HEK293 (cell line): Measurements from ENCODE around the gene DDX27.

Source experiments
- BCL6B ChIP-seq: fragments of 450-650 bp; formaldehyde crosslinking; IDR thresholded peaks from 2 replicates; pipeline ENCODE4 v1.5.1; 2017; ENCODE audit warnings: missing biosample characterization, missing genetic modification characterization
- CTCF ChIP-seq: fragments of 450-650 bp; formaldehyde crosslinking; IDR thresholded peaks from 2 replicates; pipeline ENCODE4 v1.5.1; 2016; ENCODE audit warnings: missing biosample characterization, missing genetic modification characterization
- HOXA7 ChIP-seq: sonication (generic); formaldehyde crosslinking; IDR thresholded peaks from 2 replicates; pipeline ENCODE4 v1.8.1; 2022; ENCODE audit warnings: missing genetic modification reagents, borderline replicate concordance
- TSHZ1 ChIP-seq: fragments of 450-650 bp; formaldehyde crosslinking; IDR thresholded peaks from 2 replicates; pipeline ENCODE4 v1.5.1; 2016; ENCODE audit warnings: missing biosample characterization, missing genetic modification characterization, borderline replicate concordance
- YY1 ChIP-seq: fragments of 450-650 bp; formaldehyde crosslinking; IDR thresholded peaks from 2 replicates; pipeline ENCODE4 v1.5.1; 2018; ENCODE audit warnings: missing biosample characterization, missing genetic modification characterization
- ZBTB8A ChIP-seq: fragments of 450-650 bp; formaldehyde crosslinking; IDR thresholded peaks from 2 replicates; pipeline ENCODE4 v1.5.1; 2016; ENCODE audit warnings: missing biosample characterization, missing genetic modification characterization
- ZNF133 ChIP-seq: fragments of 450-650 bp; formaldehyde crosslinking; IDR thresholded peaks from 2 replicates; pipeline ENCODE4 v1.5.1; 2016; ENCODE audit warnings: missing biosample characterization, missing genetic modification characterization
- ZNF146 ChIP-seq: fragments of 450-650 bp; formaldehyde crosslinking; IDR thresholded peaks from 2 replicates; pipeline ENCODE4 v1.5.1; 2016; ENCODE audit warnings: missing biosample characterization, missing genetic modification characterization
- ZNF416 ChIP-seq: fragments of 450-650 bp; formaldehyde crosslinking; IDR thresholded peaks from 2 replicates; pipeline ENCODE4 v1.5.1; 2016; ENCODE audit warnings: missing biosample characterization, missing genetic modification characterization
- ZNF623 ChIP-seq: fragments of 450-650 bp; formaldehyde crosslinking; IDR thresholded peaks from 2 replicates; pipeline ENCODE4 v1.5.1; 2016; ENCODE audit warnings: missing biosample characterization, missing genetic modification characterization
- ZNF658 ChIP-seq: fragments of 450-650 bp; formaldehyde crosslinking; IDR thresholded peaks from 2 replicates; pipeline ENCODE4; 2016; ENCODE audit warnings: missing biosample characterization, missing genetic modification characterization
- ZNF704 ChIP-seq: fragments of 450-650 bp; formaldehyde crosslinking; IDR thresholded peaks from 2 replicates; pipeline ENCODE4 v1.5.1; 2016; ENCODE audit warnings: missing biosample characterization, missing genetic modification characterization

GRCh38 chr20:49261173-49261572 is 42.0 kb downstream of the DDX27 start:
- TF ChIP-seq ZNF704 (tag by site-specific recombination) = no peak
- no peak for TF ChIP-seq YY1
- TF ChIP-seq ZNF146 (tag by site-specific recombination) = peak; percentile 98
- TF ChIP-seq TSHZ1 (tag by site-specific recombination) = no peak
- no peak for TF ChIP-seq ZNF133 (tag by site-specific recombination)
- TF ChIP-seq CTCF (tag by site-specific recombination) = no peak
- no peak for TF ChIP-seq ZNF623
- no peak for TF ChIP-seq ZNF416 (tag by site-specific recombination)
- no peak for TF ChIP-seq HOXA7
- no peak for TF ChIP-seq ZBTB8A (tag by site-specific recombination)
- no peak for TF ChIP-seq ZNF658 (tag by site-specific recombination)
- no peak for TF ChIP-seq BCL6B
